GM18951 (cell line): ENCODE data around the gene ARL8A.
"Not testable (repeated sequence)": the region's sequence is repeated elsewhere in the genome, so short reads cannot be mapped to it uniquely, and the experiment has no call there.

ENCODE experiments used
- POLR2A ChIP-seq: IDR thresholded peaks from 4 replicates; pipeline ENCODE4 v1.6.1; 2011; ENCODE audit warnings: mild to moderate bottlenecking; ENCODE audit not compliant: insufficient read length, insufficient read depth; ENCODE audit errors: extremely low read depth
- in situ Hi-C: fragments of 300-500 bp; cut with MboI; formaldehyde crosslinking; loops from one replicate; pipeline ENCODE4 v1.12.0; 2022; ENCODE audit warnings: low sequenced_read_pairs, mixed read lengths, inconsistent platforms; ENCODE audit not compliant: unreplicated experiment

Gene ARL8A

GRCh38 chr1:202144402-202145067 lies at the start of gene ARL8A:
ARL8A (minus strand) TSS chr1:202144737; CDS start chr1:202144572, 165 bp downstream.
- peak; percentile 74 for TF ChIP-seq POLR2A
- in situ Hi-C loops, result no loop called here

GRCh38 chr1:202194328-202194648 lies 49.8 kb upstream of the ARL8A start:
- in situ Hi-C loops, result no loop called here
- no peak for TF ChIP-seq POLR2A

- no peak for TF ChIP-seq POLR2A
- in situ Hi-C loops, result no loop called here
Observed at GRCh38 chr1:202193614-202194327, 49.2 kb upstream of the ARL8A start, which contains the start of gene LGR6. LGR6 (plus strand) TSS chr1:202193799; CDS start chr1:202193990, 191 bp downstream.

GRCh38 chr1:202192770-202193613 lies 48.5 kb upstream of the ARL8A start:
- in situ Hi-C loops, result no loop called here
- TF ChIP-seq POLR2A, result no peak

GRCh38 chr1:202191391-202191790 lies 46.9 kb upstream of the ARL8A start:
- in situ Hi-C loops, result not testable (repeated sequence)

GRCh38 chr1:202189918-202190715 lies 45.6 kb upstream of the ARL8A start:
- TF ChIP-seq POLR2A, result no peak
- in situ Hi-C loops, result no loop called here

- TF ChIP-seq POLR2A, result no peak
- in situ Hi-C loops, result no loop called here
Observed at GRCh38 chr1:202189001-202189790, 44.7 kb upstream of the ARL8A start.

GRCh38 chr1:202187697-202188407 lies 43.3 kb upstream of the ARL8A start:
- TF ChIP-seq POLR2A, result no peak

GRCh38 chr1:202187041-202187671 lies 42.6 kb upstream of the ARL8A start:
- in situ Hi-C loops, result no loop called here
- TF ChIP-seq POLR2A, result no peak

More at GRCh38 chr1:202187697-202188407, 43.3 kb upstream of the ARL8A start:
- in situ Hi-C loops, result no loop called here

- in situ Hi-C loops, result no loop called here
Observed at GRCh38 chr1:202186327-202186726, 41.8 kb upstream of the ARL8A start.

More at GRCh38 chr1:202186327-202186726, 41.8 kb upstream of the ARL8A start:
- TF ChIP-seq POLR2A, result no peak
